Raji (cell line): Measurements from ENCODE around the gene MSI2.

ENCODE experiments used
- POLR2A ChIP-seq: IDR thresholded peaks from 2 replicates; pipeline ENCODE4 v1.6.1; 2011; ENCODE audit warnings: low read depth, low read length, control low read depth; ENCODE audit not compliant: insufficient read depth

The MSI2 gene

GRCh38 chr17:57438066-57438731, 181.9 kb downstream of the MSI2 start:
- no peak for TF ChIP-seq POLR2A

- no peak for TF ChIP-seq POLR2A
Measured at GRCh38 chr17:57439651-57440050, 183.3 kb downstream of the MSI2 start.

- TF ChIP-seq POLR2A = no peak
Measured at GRCh38 chr17:57440522-57441269, 184.4 kb downstream of the MSI2 start.

GRCh38 chr17:57441270-57441600, 184.9 kb downstream of the MSI2 start:
- no peak for TF ChIP-seq POLR2A

DNA sequence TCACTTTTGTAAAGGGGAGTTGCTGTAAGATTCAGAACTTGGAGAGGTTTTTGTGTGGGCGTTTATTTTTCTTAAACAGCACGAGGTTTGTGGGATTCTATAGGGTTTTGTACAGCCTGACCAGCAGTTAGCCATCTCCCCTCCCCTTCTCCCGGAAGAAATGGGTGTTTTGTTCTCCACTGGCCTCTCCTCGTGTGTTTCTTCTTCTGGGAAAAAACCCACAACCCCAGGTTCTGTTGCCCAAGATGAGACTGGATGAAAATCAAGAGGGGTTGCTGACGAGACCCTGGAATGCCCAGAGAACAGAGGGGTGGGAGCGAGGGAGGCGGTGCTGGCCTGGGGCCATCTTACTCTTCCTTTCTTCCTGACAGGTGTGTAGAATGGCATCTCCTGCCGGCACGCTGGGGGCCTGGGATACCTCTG, 186.1 kb downstream of the MSI2 start:
- no peak for TF ChIP-seq POLR2A

DNA sequence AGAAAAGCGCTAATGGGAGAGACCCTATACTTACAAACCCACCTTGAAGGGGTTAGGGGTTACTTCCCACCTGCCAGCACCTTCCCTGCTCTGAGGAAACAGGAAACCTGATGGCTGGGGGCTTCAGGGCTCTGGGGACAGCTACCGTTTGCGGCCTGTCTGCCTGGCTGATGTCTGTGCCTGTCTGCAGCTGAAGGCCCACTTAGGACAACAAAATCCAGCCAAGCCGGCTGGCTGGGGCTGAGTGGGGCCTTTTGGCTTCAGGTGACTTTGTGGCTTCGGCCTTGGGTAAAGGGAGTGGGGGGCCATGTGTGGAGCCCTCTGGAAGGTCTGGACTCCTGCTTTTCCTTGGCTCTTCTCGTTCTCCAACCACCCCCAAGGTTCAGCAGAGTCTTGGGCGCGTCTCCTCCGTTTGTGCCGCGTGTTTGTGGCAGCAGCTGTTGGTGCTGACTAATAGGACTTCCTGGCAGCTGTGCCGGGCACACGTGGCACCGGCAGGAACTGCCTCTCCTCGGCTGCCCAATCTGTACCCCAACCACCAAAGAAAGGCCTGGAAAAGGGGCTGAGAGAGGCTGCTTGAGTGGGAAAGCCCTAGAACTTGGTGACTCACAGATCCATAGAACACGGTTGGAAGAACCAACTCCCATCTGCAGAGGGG, 186.7 kb downstream of the MSI2 start:
- TF ChIP-seq POLR2A = no peak

DNA sequence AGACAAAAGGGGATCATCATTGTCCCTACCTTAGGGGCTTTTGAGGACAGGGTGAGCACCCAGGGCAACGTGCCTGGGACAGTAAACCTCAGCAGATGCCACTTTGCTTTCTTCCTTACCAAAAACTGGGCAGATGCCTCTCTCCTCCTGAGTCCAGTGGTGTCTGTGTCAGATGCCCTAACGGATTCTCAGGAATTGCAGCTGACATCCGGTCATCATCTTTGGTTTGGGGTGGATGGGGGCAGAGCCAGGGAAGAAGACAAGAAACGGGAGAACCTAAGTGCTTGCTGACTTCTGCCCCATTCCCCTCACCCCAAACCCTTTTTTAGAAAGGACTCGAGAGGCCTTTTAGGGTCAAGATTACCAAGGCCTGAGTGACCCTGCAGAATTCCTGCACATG, 187.5 kb downstream of the MSI2 start:
- no peak for TF ChIP-seq POLR2A

GRCh38 chr17:57444682-57445450, 188.5 kb downstream of the MSI2 start:
- no peak for TF ChIP-seq POLR2A

GRCh38 chr17:57445772-57446472, 189.6 kb downstream of the MSI2 start:
- TF ChIP-seq POLR2A = no peak

- no peak for TF ChIP-seq POLR2A
Measured at GRCh38 chr17:57447357-57447989, 191.2 kb downstream of the MSI2 start.

- no peak for TF ChIP-seq POLR2A
Measured at GRCh38 chr17:57447990-57448758, 191.9 kb downstream of the MSI2 start.

DNA sequence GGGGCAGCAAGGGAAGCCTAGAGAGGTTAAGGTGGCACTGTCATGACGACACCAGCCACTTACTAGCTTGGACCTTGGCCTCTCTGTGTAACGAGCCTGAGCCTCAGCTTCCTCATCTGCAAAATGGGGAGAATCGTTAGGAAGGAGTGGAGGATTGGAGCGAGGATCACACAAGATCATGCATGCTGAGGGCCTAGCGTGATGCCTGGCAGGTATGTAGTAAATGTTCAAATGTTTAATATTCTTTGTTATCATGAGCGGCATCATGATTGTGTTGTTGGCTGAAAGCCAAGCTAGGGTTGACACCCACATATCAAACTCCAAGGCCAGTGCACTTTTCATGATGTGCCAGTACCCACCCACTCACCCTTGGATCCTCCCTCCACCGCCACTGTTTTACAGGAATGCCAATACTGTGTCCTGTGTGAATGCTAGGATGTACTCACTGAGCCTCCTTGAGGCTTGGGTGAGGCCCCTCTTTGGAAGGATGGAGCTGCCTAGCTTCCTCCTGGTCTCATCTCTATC, 192.5 kb downstream of the MSI2 start:
- TF ChIP-seq POLR2A = no peak

DNA sequence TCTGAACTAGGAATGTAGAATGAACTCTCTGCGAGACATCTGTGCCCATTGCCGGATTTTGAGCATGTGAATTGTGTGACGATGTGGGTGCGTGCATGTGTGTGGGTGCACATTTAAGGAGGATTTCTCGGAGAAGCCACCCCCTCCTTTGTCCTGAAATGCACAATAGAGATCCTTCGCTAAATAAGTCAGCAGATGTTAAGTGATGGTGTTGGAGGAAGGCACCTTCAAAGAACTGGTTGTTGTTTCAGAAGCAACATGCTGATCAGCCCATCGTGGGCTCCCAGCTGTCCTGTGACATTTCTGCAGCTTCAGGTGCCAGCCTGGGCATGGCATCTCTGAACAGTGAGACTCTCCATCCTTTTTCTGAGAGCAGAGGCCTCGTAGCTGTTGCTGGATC, 194.9 kb downstream of the MSI2 start:
- TF ChIP-seq POLR2A = no peak
